ENCODE measurements around the gene NPAS2. TPM values are rescaled to one million over a fixed set of nuclear protein-coding genes. Genes with fewer than 3 reads are reported as not detected.

NPAS2 gene
- total RNA-seq, 2 experiments from 2014 or later, result 4.2 to 4.9 TPM

DNA sequence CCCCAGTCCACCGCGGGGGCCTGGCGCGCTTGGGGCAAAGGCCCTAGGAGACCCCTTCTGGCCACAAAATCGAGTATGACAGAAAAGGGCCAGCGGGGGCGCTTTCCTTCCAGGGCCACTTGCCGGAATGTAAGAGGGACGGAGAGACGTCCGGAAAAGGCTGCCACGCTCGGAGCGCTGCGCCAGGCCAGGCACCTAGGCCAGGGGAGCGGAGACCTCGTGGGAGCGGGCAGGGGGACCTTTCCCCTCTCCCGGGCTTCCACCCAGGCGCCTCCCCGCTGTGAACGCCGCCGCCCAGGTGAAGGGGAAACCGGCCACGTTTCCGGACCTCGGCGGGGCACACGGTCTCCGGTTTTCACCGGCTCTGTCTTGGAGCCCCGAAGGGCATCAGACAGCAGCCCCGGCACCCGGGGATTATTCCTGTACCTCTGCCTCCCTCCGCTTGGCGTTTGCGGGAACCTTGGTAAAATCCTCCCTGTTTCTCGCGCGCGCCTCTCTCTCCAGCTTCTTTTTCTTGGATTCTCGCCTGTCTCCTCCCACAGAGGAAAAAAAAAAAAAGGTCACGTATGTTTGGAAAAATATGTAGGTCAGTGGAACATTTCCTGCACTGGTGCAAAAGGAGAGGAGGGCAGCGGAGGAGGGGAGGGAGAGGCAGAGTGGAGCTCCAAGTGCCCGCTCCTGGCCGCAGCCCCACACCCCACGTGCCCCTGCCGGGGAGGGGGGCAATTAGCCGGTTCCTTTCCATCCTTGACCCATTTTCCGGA, 1.2 kb upstream of the NPAS2 start:
- H3K27ac Mint-ChIP-seq, result peak overlapping the region; percentile 50
- H3K36me3 Mint-ChIP-seq, result no peaks in the 10 kb centered on the region
- H3K4me3 Mint-ChIP-seq, result peak overlapping the region; percentile 76
- no peaks in the 10 kb centered on the region for H3K9me3 Mint-ChIP-seq
- ATAC-seq (ENCODE audit: low read depth), result peak; percentile 29
- POLR2A ChIA-PET, result no interaction called here
- DNase-seq, result peak; percentile 47
- H3K27me3 Mint-ChIP-seq, result peaks cover 46% of the 10 kb centered on the region
- peaks cover 11% of the 10 kb centered on the region for H3K4me1 Mint-ChIP-seq

DNA sequence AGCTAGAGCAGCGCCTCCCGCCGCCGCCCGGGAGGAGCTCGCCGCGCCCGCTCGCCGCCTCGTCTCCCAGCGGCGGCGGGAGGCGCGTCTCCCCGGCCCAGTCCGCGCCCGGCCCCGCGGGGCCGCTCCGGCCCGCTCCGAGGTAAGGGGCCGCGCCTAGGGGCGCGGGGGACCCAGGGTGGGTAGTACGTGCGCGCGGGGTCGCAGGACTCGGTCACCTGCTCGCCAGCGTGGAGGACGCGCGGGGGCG, 259 bp downstream of the NPAS2 start:
- DNase-seq (no peak), ATAC-seq (ENCODE audit: low read depth) (no peak)
- H3K4me1 Mint-ChIP-seq, result peaks cover 9% of the 10 kb centered on the region
- H3K36me3 Mint-ChIP-seq, result no peaks in the 10 kb centered on the region
- no peak overlapping the region for H3K4me3 Mint-ChIP-seq
- POLR2A ChIA-PET, result no interaction called here
- H3K27ac Mint-ChIP-seq, result no peak overlapping the region
- no peaks in the 10 kb centered on the region for H3K9me3 Mint-ChIP-seq
- H3K27me3 Mint-ChIP-seq, result peaks cover 46% of the 10 kb centered on the region

DNA sequence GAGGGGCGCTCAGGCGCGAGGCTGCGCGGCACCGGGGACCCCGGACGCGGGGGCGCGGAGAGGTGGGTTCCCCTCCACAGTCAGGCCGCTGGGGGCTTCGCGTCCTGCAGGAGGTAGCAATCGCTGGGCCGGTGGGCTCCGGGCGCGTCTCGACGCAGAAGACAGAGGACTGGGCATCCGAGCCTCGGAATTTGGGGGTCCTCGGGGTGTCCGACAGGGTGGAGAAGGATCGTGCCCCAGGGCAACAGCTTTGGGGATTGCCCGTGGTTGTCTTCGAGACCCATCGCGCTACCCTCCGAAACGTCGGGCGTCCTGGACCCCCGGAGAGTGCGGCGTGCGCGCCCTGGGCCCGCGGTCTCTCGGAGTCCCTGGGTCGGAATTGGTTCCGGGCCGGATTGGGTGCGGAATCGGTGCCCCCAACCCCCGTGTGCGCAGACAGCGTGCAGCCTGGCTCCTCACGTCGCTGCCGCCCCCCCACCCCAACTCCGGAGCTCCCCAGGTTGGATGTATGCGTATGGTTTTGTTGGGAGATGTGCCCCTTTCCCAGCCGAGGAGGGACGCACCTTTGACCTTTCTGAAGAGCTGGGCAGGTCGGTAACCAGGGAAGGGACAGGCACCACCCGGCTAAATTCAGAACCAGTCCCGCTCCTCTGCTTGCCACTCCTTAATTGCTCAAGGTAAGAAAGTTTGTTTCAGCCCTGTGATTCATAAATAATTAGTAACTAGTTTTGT, 750 bp downstream of the NPAS2 start:
- POLR2A ChIA-PET, result no interaction called here
- Mint-ChIP-seq H3K27me3 (peaks cover 43% of the 10 kb centered on the region), H3K27ac (no peak overlapping the region), H3K4me3 (peak overlapping the region; percentile 63), H3K4me1 (peaks cover 9% of the 10 kb centered on the region), H3K36me3 (no peaks in the 10 kb centered on the region), H3K9me3 (no peaks in the 10 kb centered on the region)
- DNase-seq (peak; percentile 45), ATAC-seq (ENCODE audit: low read depth) (no peak)

DNA sequence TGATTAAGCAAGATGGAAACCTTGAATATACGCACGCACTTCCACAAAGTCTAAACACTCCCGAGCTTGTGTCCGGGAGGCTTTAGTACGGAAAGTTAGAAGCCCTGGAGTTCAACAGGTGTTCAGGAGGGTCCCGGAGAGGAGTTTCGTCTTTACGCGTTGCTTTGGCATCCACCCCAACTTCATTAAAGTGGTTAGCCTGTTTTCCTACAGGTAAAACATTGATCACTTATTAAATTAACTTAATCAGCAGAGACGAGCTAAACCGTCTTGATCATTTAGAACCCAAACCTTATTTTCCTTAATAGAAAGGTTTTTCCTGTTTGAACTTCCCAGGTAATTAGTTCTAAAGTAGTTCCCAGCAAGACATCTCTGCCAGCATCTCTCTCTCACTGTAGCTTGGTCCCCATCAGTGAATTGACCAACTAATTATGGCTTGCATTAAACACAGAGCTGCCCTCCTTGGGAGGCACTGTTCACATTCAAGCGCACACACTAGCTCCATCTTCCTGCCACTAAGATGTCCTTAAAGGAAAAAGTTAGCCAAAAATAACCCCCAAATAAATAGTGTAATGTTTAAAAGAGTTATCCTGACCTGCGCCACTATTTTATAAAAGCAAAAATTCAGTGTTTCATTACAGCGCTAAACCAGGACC, 1.4 kb downstream of the NPAS2 start:
- Mint-ChIP-seq H3K36me3 (no peaks in the 10 kb centered on the region), H3K27me3 (peaks cover 43% of the 10 kb centered on the region), H3K4me1 (peaks cover 9% of the 10 kb centered on the region), H3K27ac (no peak overlapping the region), H3K9me3 (no peaks in the 10 kb centered on the region), H3K4me3 (peak overlapping the region; percentile 63)
- DNase-seq (no peak), ATAC-seq (ENCODE audit: low read depth) (no peak)
- POLR2A ChIA-PET, result no interaction called here

DNA sequence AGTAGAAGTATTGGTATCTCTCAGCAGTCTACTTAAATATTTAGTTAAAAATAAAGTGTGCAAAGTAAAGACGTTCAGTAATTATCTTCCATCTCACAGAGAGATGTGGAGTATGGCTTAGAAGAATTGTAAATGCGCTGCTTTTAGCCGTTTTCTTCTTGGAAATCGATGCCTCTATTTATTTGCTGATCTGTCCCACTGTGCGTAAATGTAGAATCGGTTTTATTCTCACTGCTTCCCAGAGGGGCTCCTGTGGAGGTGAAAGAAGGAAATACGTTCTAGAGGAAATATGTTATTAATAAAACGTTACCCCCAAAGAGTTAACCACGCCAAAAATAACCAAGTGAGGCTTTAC, 1.9 kb downstream of the NPAS2 start:
- H3K9me3 Mint-ChIP-seq, result no peaks in the 10 kb centered on the region
- no peaks in the 10 kb centered on the region for H3K36me3 Mint-ChIP-seq
- peak overlapping the region; percentile 17 for H3K4me3 Mint-ChIP-seq
- DNase-seq (no peak), ATAC-seq (ENCODE audit: low read depth) (no peak)
- no peak overlapping the region for H3K27ac Mint-ChIP-seq
- H3K4me1 Mint-ChIP-seq, result peaks cover 9% of the 10 kb centered on the region
- POLR2A ChIA-PET, result no interaction called here
- peaks cover 43% of the 10 kb centered on the region for H3K27me3 Mint-ChIP-seq

DNA sequence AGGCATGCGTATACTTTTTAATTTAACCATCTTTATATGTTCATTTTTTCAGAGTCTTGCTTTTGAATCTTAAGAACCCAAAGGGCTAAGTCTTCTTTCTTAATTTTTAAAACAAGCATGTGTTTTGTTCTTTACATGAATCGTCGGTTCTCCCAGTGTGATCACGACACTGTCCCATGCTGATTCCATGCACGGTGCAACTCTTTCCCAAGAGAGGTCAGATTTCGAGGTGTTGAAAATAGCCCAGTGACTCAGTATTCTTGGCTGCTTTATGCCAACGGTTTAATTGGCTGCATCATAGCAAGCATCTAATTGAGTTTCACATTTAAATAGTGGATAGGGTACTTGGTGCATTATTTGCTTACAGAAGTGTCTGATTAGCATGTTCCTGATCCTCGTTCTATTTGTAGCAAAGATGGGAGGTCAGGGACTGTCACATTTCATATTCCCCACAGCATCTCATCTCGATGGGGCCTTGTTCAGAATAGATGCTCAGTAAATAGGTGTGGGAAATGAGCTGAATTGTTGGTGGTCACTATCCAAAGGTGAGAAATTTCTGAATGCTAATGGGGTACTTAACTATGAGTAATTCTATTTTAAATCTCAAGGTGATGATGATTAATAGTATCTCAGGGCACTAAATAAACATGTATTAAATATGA, 2.8 kb downstream of the NPAS2 start:
- H3K4me1 Mint-ChIP-seq, result peaks cover 9% of the 10 kb centered on the region
- H3K36me3 Mint-ChIP-seq, result no peaks in the 10 kb centered on the region
- DNase-seq, result no peak
- H3K9me3 Mint-ChIP-seq, result no peaks in the 10 kb centered on the region
- peaks cover 39% of the 10 kb centered on the region for H3K27me3 Mint-ChIP-seq
- H3K27ac Mint-ChIP-seq, result no peak overlapping the region
- POLR2A ChIA-PET, result no interaction called here
- H3K4me3 Mint-ChIP-seq, result no peak overlapping the region
- ATAC-seq (ENCODE audit: low read depth), result no peak

DNA sequence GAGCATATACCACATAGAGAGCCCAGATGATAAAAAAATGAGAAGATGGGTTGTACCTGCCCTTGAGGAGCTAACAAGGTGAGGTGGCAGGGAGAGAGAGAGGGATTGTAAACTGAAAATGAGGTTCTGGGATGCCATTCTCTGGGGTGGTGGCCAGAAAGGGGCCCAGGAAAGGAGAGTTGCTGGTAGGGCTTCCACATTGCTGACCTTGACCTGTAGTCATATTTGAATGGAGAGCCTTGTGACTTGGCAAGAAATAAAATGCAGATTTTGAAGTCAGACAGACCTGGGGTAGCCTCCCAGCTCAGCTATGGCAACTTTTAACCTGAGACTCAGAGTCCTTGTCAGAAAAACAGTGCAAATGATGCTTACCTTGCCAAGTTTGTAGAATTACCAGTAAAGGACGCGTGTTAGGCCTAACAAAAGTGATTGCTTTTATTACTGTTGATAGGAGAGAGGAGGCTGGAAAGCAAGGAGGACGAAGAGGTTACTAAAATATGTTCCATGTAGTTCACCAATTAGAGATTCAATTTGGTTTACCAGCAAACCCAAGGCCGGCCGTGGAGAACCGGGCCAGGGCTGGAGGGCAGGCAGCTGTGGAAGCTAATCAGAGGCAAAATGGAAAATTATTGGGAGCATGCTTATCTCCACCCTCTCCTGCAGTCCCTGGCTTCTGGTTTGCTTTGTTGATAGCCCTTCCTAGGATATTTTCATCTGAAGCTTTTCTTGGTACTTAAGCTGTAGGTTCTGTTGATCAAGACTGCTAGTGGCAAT, 3.9 kb downstream of the NPAS2 start:
- Mint-ChIP-seq H3K9me3 (peaks cover 4% of the 10 kb centered on the region), H3K27ac (no peak overlapping the region), H3K4me1 (peaks cover 5% of the 10 kb centered on the region), H3K4me3 (no peak overlapping the region), H3K27me3 (peaks cover 32% of the 10 kb centered on the region), H3K36me3 (peaks cover 1% of the 10 kb centered on the region)
- DNase-seq (no peak), ATAC-seq (ENCODE audit: low read depth) (no peak)
- POLR2A ChIA-PET, result no interaction called here

DNA sequence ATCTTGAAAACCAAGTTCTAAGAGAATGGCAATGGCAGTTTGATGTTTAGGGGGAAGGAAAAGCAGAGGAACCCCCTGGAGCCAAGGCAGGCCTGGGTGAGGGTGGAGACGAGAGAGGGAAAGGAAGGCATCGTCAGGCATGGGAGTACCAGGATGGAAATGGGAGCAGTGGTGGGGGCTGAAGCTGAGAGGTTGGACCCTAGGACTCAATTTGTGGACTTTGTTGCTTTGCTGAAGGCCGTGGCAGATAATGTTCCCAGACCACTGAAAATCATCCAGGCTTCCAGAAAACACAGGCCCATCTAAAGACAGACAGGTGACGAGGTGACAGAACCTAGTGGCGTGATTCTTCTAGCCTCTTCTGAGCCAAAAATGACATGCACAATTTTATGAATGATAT, 4.9 kb downstream of the NPAS2 start:
- DNase-seq (no peak), ATAC-seq (ENCODE audit: low read depth) (no peak)
- Mint-ChIP-seq H3K36me3 (peaks cover 1% of the 10 kb centered on the region), H3K4me1 (peaks cover 4% of the 10 kb centered on the region), H3K9me3 (peaks cover 4% of the 10 kb centered on the region), H3K27ac (no peak overlapping the region), H3K27me3 (peaks cover 25% of the 10 kb centered on the region), H3K4me3 (no peak overlapping the region)
- POLR2A ChIA-PET, result no interaction called here

DNA sequence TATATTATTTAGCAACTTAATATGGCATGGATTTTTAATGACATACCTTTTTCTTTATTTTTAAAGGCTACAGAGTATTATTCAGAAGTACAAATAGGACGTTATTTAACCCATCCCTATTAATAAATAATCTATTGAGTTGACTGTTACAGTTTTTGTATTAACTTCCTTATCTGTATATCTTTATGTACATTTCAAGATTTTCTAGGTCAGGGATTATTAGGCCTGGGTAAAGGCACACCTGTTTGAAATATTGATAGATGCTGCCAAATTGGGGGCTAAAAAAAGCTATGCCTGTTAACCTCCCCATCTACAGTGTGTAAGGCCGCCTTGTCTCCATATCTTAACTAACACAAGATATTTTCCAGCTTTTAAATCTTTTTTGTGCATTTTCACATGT, 6.6 kb downstream of the NPAS2 start:
- H3K27ac Mint-ChIP-seq, result no peak overlapping the region
- no peaks in the 10 kb centered on the region for H3K4me1 Mint-ChIP-seq
- DNase-seq (no peak), ATAC-seq (ENCODE audit: low read depth) (no peak)
- POLR2A ChIA-PET, result no interaction called here
- H3K27me3 Mint-ChIP-seq, result peaks cover 19% of the 10 kb centered on the region
- peaks cover 4% of the 10 kb centered on the region for H3K9me3 Mint-ChIP-seq
- no peak overlapping the region for H3K4me3 Mint-ChIP-seq
- H3K36me3 Mint-ChIP-seq, result peaks cover 1% of the 10 kb centered on the region

DNA sequence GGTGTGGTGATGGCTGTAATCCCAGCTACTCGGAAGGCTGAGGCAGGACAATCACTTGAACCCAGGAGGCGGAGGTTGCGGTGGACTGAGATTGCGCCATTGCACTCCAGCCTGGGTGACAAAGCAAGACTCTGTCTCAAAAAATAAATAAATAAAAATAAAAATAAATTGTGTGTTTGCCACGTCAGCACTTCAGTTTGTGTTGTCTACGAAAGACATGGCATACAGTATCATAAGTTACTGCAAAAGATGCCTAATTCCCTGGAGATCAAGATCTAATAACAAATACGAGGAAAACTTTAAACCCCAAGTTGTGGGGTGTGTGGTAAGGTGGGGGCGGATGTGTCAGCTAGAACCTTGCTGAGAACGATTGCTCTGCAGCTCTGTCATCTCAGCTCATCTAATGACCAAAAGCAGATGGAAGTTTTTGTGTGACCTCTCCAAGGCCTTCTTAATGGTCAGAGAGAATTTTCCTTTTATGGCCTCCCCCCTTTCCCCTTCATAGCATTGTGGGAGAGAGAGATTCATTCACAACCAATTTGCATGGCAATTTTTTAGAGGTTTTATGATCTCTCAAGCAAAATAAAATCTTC, 11.3 kb downstream of the NPAS2 start:
- peaks cover 1% of the 10 kb centered on the region for H3K36me3 Mint-ChIP-seq
- no peak overlapping the region for H3K4me3 Mint-ChIP-seq
- no peak for ATAC-seq (ENCODE audit: low read depth)
- peaks cover 2% of the 10 kb centered on the region for H3K27me3 Mint-ChIP-seq
- no peak overlapping the region for H3K27ac Mint-ChIP-seq
- peaks cover 4% of the 10 kb centered on the region for H3K9me3 Mint-ChIP-seq
- no peaks in the 10 kb centered on the region for H3K4me1 Mint-ChIP-seq
- DNase-seq, result no peak
- POLR2A ChIA-PET, result no interaction called here

DNA sequence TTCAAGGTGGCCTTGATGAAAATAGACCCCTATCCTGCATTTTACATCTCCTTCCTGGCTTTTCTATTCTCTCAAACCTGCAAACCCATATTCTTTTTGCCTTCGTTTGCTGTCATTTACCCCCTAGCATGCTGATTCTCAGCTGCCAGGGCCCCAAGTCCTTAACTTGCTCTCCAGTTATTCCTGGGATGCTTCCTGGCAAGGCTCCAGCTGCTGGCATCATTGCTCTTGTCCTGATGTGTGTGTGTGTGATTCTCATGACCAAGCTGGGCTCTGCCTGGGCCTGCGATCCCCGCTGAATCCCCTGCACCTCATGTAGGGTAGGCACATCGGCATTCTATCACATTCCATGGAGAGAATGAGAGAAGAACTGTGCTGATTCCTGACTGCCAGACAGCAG, 11.9 kb downstream of the NPAS2 start:
- H3K27ac Mint-ChIP-seq, result no peak overlapping the region
- H3K9me3 Mint-ChIP-seq, result peaks cover 4% of the 10 kb centered on the region
- no peak overlapping the region for H3K4me3 Mint-ChIP-seq
- POLR2A ChIA-PET, result no interaction called here
- peaks cover 2% of the 10 kb centered on the region for H3K27me3 Mint-ChIP-seq
- H3K4me1 Mint-ChIP-seq, result no peaks in the 10 kb centered on the region
- peaks cover 1% of the 10 kb centered on the region for H3K36me3 Mint-ChIP-seq
- DNase-seq (no peak), ATAC-seq (ENCODE audit: low read depth) (no peak)

DNA sequence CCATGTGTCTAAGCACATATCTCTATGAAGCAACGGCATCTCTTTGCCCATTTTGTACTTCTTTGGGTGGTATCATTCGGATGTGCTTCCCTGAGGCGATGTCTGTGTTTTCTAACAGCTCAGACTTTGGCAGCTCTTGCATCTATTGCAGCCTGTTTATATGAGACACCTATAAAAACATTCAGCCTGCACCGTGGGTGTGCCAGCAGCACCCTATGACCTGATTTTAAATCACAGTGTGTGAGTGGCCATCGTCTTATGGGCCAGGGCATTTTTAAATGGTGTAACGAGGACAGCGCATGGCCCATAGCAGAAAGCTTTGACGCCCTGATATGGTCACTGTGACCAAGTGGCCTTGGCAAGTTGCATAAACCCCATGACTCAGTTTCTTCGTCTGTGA, 12.9 kb downstream of the NPAS2 start:
- ATAC-seq (ENCODE audit: low read depth) (no peak), DNase-seq (no peak)
- no peak overlapping the region for H3K27ac Mint-ChIP-seq
- peaks cover 1% of the 10 kb centered on the region for H3K36me3 Mint-ChIP-seq
- no peak overlapping the region for H3K4me3 Mint-ChIP-seq
- POLR2A ChIA-PET, result no interaction called here
- peaks cover 2% of the 10 kb centered on the region for H3K27me3 Mint-ChIP-seq
- H3K9me3 Mint-ChIP-seq, result peaks cover 5% of the 10 kb centered on the region
- H3K4me1 Mint-ChIP-seq, result no peaks in the 10 kb centered on the region

DNA sequence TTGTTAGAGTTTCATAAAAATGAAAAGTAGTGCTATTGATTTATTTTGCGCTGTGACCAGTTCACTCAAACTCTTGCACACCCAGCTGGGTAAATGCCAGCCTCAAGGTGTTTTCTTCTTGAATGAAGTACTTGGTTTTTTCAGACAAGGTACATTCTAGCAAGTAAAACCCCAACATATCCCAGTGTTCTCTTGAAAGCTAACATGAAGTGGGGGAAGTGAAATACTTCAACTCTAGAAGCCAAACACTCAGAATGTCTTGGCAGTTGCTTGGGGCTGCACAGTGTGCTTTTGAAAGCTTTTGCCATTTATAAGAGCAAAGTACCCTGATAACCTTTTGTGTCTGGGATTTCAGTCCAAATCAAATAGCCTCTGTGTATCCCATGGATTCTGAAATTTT, 13.4 kb downstream of the NPAS2 start:
- peaks cover 2% of the 10 kb centered on the region for H3K9me3 Mint-ChIP-seq
- ATAC-seq (ENCODE audit: low read depth) (no peak), DNase-seq (no peak)
- H3K4me3 Mint-ChIP-seq, result no peak overlapping the region
- POLR2A ChIA-PET, result no interaction called here
- H3K27me3 Mint-ChIP-seq, result peaks cover 2% of the 10 kb centered on the region
- H3K27ac Mint-ChIP-seq, result no peak overlapping the region
- no peaks in the 10 kb centered on the region for H3K36me3 Mint-ChIP-seq
- no peaks in the 10 kb centered on the region for H3K4me1 Mint-ChIP-seq
